Measurements from ENCODE around the gene POLA2. TPM values are rescaled to one million over a fixed set of nuclear protein-coding genes. Genes with fewer than 3 reads are reported as not detected.

POLA2 gene
- total RNA-seq, 4 donors from 2014 or later, result 7.7 to 18.5 (median 13.2) TPM

DNA sequence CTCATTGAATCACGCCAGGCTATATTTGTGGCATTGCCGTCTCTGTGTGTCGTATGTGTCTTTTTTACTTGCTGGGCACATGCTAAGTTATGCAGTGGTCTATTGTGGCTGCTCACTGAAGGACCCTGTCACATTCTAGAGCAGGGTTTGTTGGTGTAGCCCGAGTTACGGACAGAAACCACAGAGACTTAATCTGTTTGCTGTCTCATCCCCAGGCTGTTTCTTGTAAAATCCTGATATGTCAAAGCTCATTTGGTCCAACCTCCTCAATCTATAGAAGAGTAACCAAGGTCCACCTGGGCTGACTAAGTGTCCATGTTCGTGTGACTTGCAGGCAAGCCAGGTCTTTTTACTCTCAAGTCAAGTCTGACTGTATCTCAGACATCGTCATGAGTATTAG, 76.9 kb downstream of the POLA2 start:
- TF ChIP-seq, protein P1, sequence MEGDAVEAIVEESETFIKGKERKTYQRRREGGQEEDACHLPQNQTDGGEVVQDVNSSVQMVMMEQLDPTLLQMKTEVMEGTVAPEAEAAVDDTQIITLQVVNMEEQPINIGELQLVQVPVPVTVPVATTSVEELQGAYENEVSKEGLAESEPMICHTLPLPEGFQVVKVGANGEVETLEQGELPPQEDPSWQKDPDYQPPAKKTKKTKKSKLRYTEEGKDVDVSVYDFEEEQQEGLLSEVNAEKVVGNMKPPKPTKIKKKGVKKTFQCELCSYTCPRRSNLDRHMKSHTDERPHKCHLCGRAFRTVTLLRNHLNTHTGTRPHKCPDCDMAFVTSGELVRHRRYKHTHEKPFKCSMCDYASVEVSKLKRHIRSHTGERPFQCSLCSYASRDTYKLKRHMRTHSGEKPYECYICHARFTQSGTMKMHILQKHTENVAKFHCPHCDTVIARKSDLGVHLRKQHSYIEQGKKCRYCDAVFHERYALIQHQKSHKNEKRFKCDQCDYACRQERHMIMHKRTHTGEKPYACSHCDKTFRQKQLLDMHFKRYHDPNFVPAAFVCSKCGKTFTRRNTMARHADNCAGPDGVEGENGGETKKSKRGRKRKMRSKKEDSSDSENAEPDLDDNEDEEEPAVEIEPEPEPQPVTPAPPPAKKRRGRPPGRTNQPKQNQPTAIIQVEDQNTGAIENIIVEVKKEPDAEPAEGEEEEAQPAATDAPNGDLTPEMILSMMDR (IDR thresholded peaks at IDR 0.05), result no peak
- TF ChIP-seq EP300 (IDR thresholded peaks at IDR 0.05), result no peak
- TF ChIP-seq POLR2AphosphoS5 (IDR thresholded peaks at IDR 0.05), result no peak
- TF ChIP-seq POLR2A (IDR thresholded peaks at IDR 0.05), result no peak
- Histone ChIP-seq H3K27me3 (no peaks in the 10 kb centered on the region), H3K9me3 (no peaks in the 10 kb centered on the region), H3K36me3 (peaks cover 8 to 48% of the 10 kb centered on the region in 2 donors), H3K4me1 (peaks cover 0 to 57% (median 11%) of the 10 kb centered on the region in 3 donors), H3K27ac (no peak overlapping the region), H3K4me3 (no peak overlapping the region)
- 69 to 83% methylated on average over 2 to 5 of the region's 7 CpGs for WGBS, 2 donors (ENCODE audit: low coverage in 1 of 2)
- no peak for ATAC-seq

DNA sequence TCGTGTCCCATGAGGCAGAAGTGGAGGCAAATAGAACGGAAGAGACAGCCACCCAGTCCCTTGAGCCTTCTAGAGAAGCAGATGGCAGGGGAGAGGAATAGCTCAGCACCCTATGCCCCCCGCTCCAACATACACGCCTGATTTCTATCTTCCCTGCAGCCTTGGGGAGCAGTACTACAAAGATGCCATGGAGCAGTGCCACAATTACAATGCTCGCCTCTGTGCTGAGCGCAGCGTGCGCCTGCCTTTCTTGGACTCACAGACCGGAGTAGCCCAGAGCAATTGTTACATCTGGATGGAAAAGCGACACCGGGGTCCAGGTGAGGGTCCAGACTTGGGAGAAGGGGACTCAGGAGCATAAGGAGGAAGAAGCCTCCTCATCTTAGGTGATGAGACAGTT, 78.5 kb downstream of the POLA2 start:
- 76 to 80% methylated on average over 6 to 9 of the region's 11 CpGs for WGBS, 2 donors (ENCODE audit: low coverage in 1 of 2)
- Histone ChIP-seq H3K36me3 (peaks cover 8 to 63% of the 10 kb centered on the region in 2 donors), H3K4me1 (peaks cover 0 to 47% (median 6%) of the 10 kb centered on the region in 3 donors), H3K4me3 (no peak overlapping the region), H3K27ac (no peak overlapping the region), H3K9me3 (no peaks in the 10 kb centered on the region), H3K27me3 (no peaks in the 10 kb centered on the region)
- no peak for ATAC-seq
- TF ChIP-seq, protein P1 (IDR thresholded peaks at IDR 0.05), result no peak
- TF ChIP-seq POLR2A (IDR thresholded peaks at IDR 0.05), result no peak
- TF ChIP-seq POLR2AphosphoS5 (IDR thresholded peaks at IDR 0.05), result no peak
- no peak for TF ChIP-seq EP300 (IDR thresholded peaks at IDR 0.05)

DNA sequence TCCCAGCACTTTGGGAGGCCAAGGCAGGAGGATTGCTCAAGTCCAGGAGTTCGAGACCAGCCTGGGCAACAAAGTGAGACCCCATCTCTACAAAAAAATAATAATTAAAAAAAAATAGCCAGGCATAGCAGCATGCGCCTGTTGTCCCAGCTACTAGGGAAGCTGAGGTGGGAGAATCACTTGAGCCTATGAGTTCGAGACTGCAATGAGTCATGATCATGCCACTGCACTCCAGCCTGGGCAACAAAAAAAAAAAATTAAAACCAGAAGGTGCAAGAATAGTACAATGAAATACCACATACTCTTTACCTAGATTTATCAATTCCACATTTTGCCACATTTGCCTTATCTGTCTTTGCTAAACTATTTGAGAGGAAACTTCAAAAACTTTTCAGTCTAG, 80.1 kb downstream of the POLA2 start:
- no peak overlapping the region for H3K4me3 ChIP-seq
- no peaks in the 10 kb centered on the region for H3K27me3 ChIP-seq
- ATAC-seq, result no peak
- peaks cover 8 to 72% of the 10 kb centered on the region in 2 donors for H3K36me3 ChIP-seq
- no peaks in the 10 kb centered on the region for H3K9me3 ChIP-seq
- TF ChIP-seq, protein P1 (IDR thresholded peaks at IDR 0.05), result no peak
- TF ChIP-seq POLR2A (IDR thresholded peaks at IDR 0.05), result no peak
- TF ChIP-seq EP300 (IDR thresholded peaks at IDR 0.05), result no peak
- no peak for TF ChIP-seq POLR2AphosphoS5 (IDR thresholded peaks at IDR 0.05)
- peaks cover 0 to 33% (median 0%) of the 10 kb centered on the region in 3 donors for H3K4me1 ChIP-seq
- H3K27ac ChIP-seq, result no peak overlapping the region
- WGBS, 2 donors (ENCODE audit: low coverage in 1 of 2), result 74 to 100% methylated on average over 2 of the region's 3 CpGs

Other genes starting within 250 kb of the POLA2 start
- 100 to 1,000 TPM; 158 to 220 (median 179) TPM for gene ARL2, start 247.8 kb upstream of the POLA2 start, total RNA-seq
- gene SNX15, start 234.5 kb upstream of the POLA2 start, total RNA-seq, result 10 to 100 TPM; 23.6 to 42.5 (median 30.1) TPM
- gene SAC3D1, start 220.8 kb upstream of the POLA2 start, total RNA-seq, result 10 to 100 TPM in 3 of 4 donors, 1 to 10 TPM in 1; 4.7 to 13.6 (median 12.7) TPM
- gene NAALADL1, start 203.4 kb upstream of the POLA2 start, total RNA-seq, result 10 to 100 TPM; 21.8 to 38.5 (median 29.0) TPM
- gene CDCA5, start 177.9 kb upstream of the POLA2 start, total RNA-seq, result 1 to 10 TPM in 2 of 4 donors, under 1 TPM in 2; 0.78 to 1.7 (median 0.99) TPM
- 10 to 100 TPM; 26.3 to 43.9 (median 33.3) TPM for gene ZFPL1, start 177.7 kb upstream of the POLA2 start, total RNA-seq
- gene VPS51, start 165.7 kb upstream of the POLA2 start, total RNA-seq, result 100 to 1,000 TPM; 374 to 526 (median 407) TPM
- gene TM7SF2, start 150.1 kb upstream of the POLA2 start, total RNA-seq, result 10 to 100 TPM in 3 of 4 donors, 1 to 10 TPM in 1; 7.1 to 25.2 (median 18.3) TPM
- 10 to 100 TPM; 13.6 to 19.1 (median 15.4) TPM for gene ZNHIT2, start 144.3 kb upstream of the POLA2 start, total RNA-seq
- gene FAU, start 139.8 kb upstream of the POLA2 start, total RNA-seq, result 100 to 1,000 TPM; 464 to 971 (median 566) TPM
- gene MRPL49, start 139.6 kb upstream of the POLA2 start, total RNA-seq, result 100 to 1,000 TPM in 1 of 4 donors, 10 to 100 TPM in 3; 83.9 to 114 (median 94.1) TPM
- gene SYVN1, start 127.4 kb upstream of the POLA2 start, total RNA-seq, result 10 to 100 TPM; 19.0 to 38.7 (median 26.0) TPM
- gene SPDYC, start 91.7 kb upstream of the POLA2 start, total RNA-seq, result not detected
- gene CAPN1, start 80.0 kb upstream of the POLA2 start, total RNA-seq, result 100 to 1,000 TPM; 100 to 196 (median 156) TPM
- 10 to 100 TPM; 26.3 to 63.4 (median 42.8) TPM for gene CDC42EP2, start 52.9 kb downstream of the POLA2 start, total RNA-seq
- gene DPF2, start 71.9 kb downstream of the POLA2 start, total RNA-seq, result 10 to 100 TPM; 42.5 to 72.7 (median 62.1) TPM
- under 1 TPM in 2 of 4 donors, not detected in 2; 0.27 to 0.67 TPM for gene TIGD3, start 92.8 kb downstream of the POLA2 start, total RNA-seq
- 10 to 100 TPM in 1 of 4 donors, 1 to 10 TPM in 3; 3.7 to 11.5 (median 7.5) TPM for gene SLC25A45, start 120.7 kb downstream of the POLA2 start, total RNA-seq
- 10 to 100 TPM; 19.9 to 31.5 (median 21.3) TPM for gene FRMD8, start 124.7 kb downstream of the POLA2 start, total RNA-seq
- gene NEAT1, start 160.8 kb downstream of the POLA2 start, total RNA-seq, result 100 to 1,000 TPM in 2 of 4 donors, 10 to 100 TPM in 2; 21.0 to 341 (median 183) TPM
- over 10,000 TPM in 2 of 4 donors, 1,000 to 10,000 TPM in 2; 2,194 to 20,520 (median 8,164) TPM for gene MALAT1, start 237.1 kb downstream of the POLA2 start, total RNA-seq